Stimulated activated CD4-positive, alpha-beta T cell treated with anti-CD3 and anti-CD28 coated beads, Interleukin-2, amount 100 ng/mL, for 4 hours (primary cell): ENCODE measurements around the gene TBX4.
"Not testable (repeated sequence)": the region's sequence is repeated elsewhere in the genome, so short reads cannot be mapped to it uniquely, and the experiment has no call there.

Source experiments
- DNase-seq: peaks from one replicate; pipeline ENCODE4 v3.0.0-alpha.2; 2020; ENCODE audit warnings: low read depth

Gene TBX4

GRCh38 chr17:61483778-61484116, 31.5 kb downstream of the TBX4 start:
- no peak for DNase-seq

- no peak for DNase-seq
Measured at GRCh38 chr17:61484174-61484573, 32.0 kb downstream of the TBX4 start.

- DNase-seq = no peak
Measured at GRCh38 chr17:61485067-61485775, 33.0 kb downstream of the TBX4 start.

GRCh38 chr17:61486135-61487120, 34.2 kb downstream of the TBX4 start:
- DNase-seq = no peak

- no peak for DNase-seq
Measured at GRCh38 chr17:61487161-61487988, 35.2 kb downstream of the TBX4 start.

- no peak for DNase-seq
Measured at GRCh38 chr17:61487989-61488595, 35.9 kb downstream of the TBX4 start.

GRCh38 chr17:61488878-61489718, 36.9 kb downstream of the TBX4 start:
- DNase-seq = no peak

GRCh38 chr17:61489719-61490490, 37.7 kb downstream of the TBX4 start:
- no peak for DNase-seq

- no peak for DNase-seq
Measured at GRCh38 chr17:61490540-61490975, 38.3 kb downstream of the TBX4 start.

- DNase-seq = no peak
Measured at GRCh38 chr17:61491981-61492380, 39.8 kb downstream of the TBX4 start.

GRCh38 chr17:61492759-61493526, 40.7 kb downstream of the TBX4 start:
- DNase-seq = no peak

- not testable (repeated sequence) for DNase-seq
Measured at GRCh38 chr17:61493830-61494324, 41.7 kb downstream of the TBX4 start.

GRCh38 chr17:61494325-61495160, 42.3 kb downstream of the TBX4 start:
- no peak for DNase-seq

GRCh38 chr17:61495161-61495857, 43.1 kb downstream of the TBX4 start:
- DNase-seq = no peak

- no peak for DNase-seq
Measured at GRCh38 chr17:61496174-61496956, 44.1 kb downstream of the TBX4 start.

GRCh38 chr17:61496957-61497653, 44.9 kb downstream of the TBX4 start:
- no peak for DNase-seq
